H9 (cell line): ENCODE results near the gene DUOX1. TPM values are rescaled to one million over a fixed set of nuclear protein-coding genes. Genes with fewer than 3 reads are reported as not detected.

Source experiments
- DNase-seq: peaks from one replicate; pipeline ENCODE4 v3.0.0-alpha.2; 2017
- H2AFZ ChIP-seq: one replicate; pipeline ENCODE4 v1.6.1; 2013; ENCODE audit warnings: mild to moderate bottlenecking, low read length, control low read depth, moderate library complexity
- H2AK5ac ChIP-seq: 2 replicates; pipeline ENCODE4 v1.6.1; 2013; ENCODE audit warnings: low read length, control low read depth, mixed read lengths; ENCODE audit not compliant: insufficient read length
- H2BK120ac ChIP-seq: one replicate; pipeline ENCODE4 v1.6.1; 2013; ENCODE audit warnings: low read depth, mild to moderate bottlenecking, low read length, control low read depth, inconsistent platforms; ENCODE audit not compliant: poor library complexity, severe bottlenecking
- H2BK12ac ChIP-seq: 2 replicates; pipeline ENCODE4 v1.6.1; 2013; ENCODE audit warnings: low read length, control low read depth, mixed read lengths, low read depth; ENCODE audit not compliant: insufficient read length
- H2BK15ac ChIP-seq: 2 replicates; pipeline ENCODE4 v1.6.1; 2013; ENCODE audit warnings: low read depth, low read length, control low read depth
- H2BK20ac ChIP-seq: one replicate; pipeline ENCODE4 v1.6.1; 2013; ENCODE audit warnings: low read depth, mild to moderate bottlenecking, low read length, control low read depth, inconsistent platforms; ENCODE audit not compliant: poor library complexity, severe bottlenecking
- H2BK5ac ChIP-seq: 2 replicates; pipeline ENCODE4 v1.6.1; 2013; ENCODE audit warnings: low read length, control low read depth, mixed read lengths; ENCODE audit not compliant: insufficient read length
- H3K14ac ChIP-seq: 2 replicates; pipeline ENCODE4 v1.6.1; 2013; ENCODE audit warnings: low read length, control low read depth; ENCODE audit not compliant: insufficient read depth
- H3K18ac ChIP-seq: 2 replicates; pipeline ENCODE4 v1.6.1; 2013; ENCODE audit warnings: low read depth, mild to moderate bottlenecking, mixed read lengths, low read length, control low read depth; ENCODE audit not compliant: insufficient read length
- H3K23ac ChIP-seq: 2 replicates; pipeline ENCODE4 v1.6.1; 2013; ENCODE audit warnings: low read length, control low read depth, mixed read lengths, low read depth; ENCODE audit not compliant: insufficient read length
- H3K23me2 ChIP-seq: 2 replicates; pipeline ENCODE4 v1.6.1; 2013; ENCODE audit warnings: low read depth, mild to moderate bottlenecking, mixed read lengths, low read length, control low read depth; ENCODE audit not compliant: insufficient read length, poor library complexity, severe bottlenecking
- H3K27ac ChIP-seq: 2 replicates; pipeline ENCODE4 v1.5.1; 2013; ENCODE audit warnings: low read length, control low read depth, mixed read lengths, low read depth; ENCODE audit not compliant: insufficient read length
- H3K27me3 ChIP-seq: 2 replicates; pipeline ENCODE4 v1.6.1; 2013; ENCODE audit warnings: low read length, control low read depth, inconsistent platforms; ENCODE audit not compliant: insufficient read depth
- H3K4ac ChIP-seq: 2 replicates; pipeline ENCODE4 v1.6.1; 2013; ENCODE audit warnings: low read depth, mild to moderate bottlenecking, control low read depth, inconsistent platforms, low read length, moderate library complexity
- H3K4me1 ChIP-seq: 2 replicates; pipeline ENCODE4 v1.6.1; 2013; ENCODE audit warnings: low read length, control low read depth, inconsistent platforms; ENCODE audit not compliant: insufficient read depth
- H3K4me2 ChIP-seq: 2 replicates; pipeline ENCODE4 v1.6.1; 2013; ENCODE audit warnings: low read length, control low read depth, mixed read lengths; ENCODE audit not compliant: insufficient read length, insufficient read depth
- H3K56ac ChIP-seq: 2 replicates; pipeline ENCODE4 v1.6.1; 2013; ENCODE audit warnings: low read depth, mild to moderate bottlenecking, mixed read lengths, low read length, control low read depth; ENCODE audit not compliant: insufficient read length
- H3K79me1 ChIP-seq: 2 replicates; pipeline ENCODE4 v1.6.1; 2013; ENCODE audit warnings: low read depth, mild to moderate bottlenecking, moderate library complexity, low read length, control low read depth, inconsistent platforms; ENCODE audit not compliant: insufficient read depth, poor library complexity, severe bottlenecking
- H3K79me2 ChIP-seq: 2 replicates; pipeline ENCODE4 v1.6.1; 2013; ENCODE audit warnings: low read length, control low read depth, inconsistent platforms; ENCODE audit not compliant: insufficient read depth
- H3K9ac ChIP-seq: 2 replicates; pipeline ENCODE4 v1.6.1; 2013; ENCODE audit warnings: low read length, control low read depth, mixed read lengths; ENCODE audit not compliant: insufficient read length; ENCODE audit errors: extremely low read depth
- H3K9me3 ChIP-seq: one replicate; pipeline ENCODE4 v1.6.1; 2013; ENCODE audit warnings: low read depth, low read length, inconsistent platforms; ENCODE audit not compliant: control insufficient read depth
- H3T11ph ChIP-seq: one replicate; pipeline ENCODE4 v1.6.1; 2013; ENCODE audit warnings: mild to moderate bottlenecking, low read length, control low read depth, inconsistent platforms
- H4K20me1 ChIP-seq: one replicate; pipeline ENCODE4 v1.6.1; 2013; ENCODE audit not compliant: control insufficient read depth, insufficient read length, insufficient read depth
- H4K5ac ChIP-seq: 2 replicates; pipeline ENCODE4 v1.6.1; 2013; ENCODE audit warnings: low read depth, mild to moderate bottlenecking, mixed read lengths, low read length, control low read depth; ENCODE audit not compliant: insufficient read length
- H4K8ac ChIP-seq: replicated peaks from 2 replicates; pipeline ENCODE4 v1.6.1; 2013; ENCODE audit warnings: low read length, control low read depth, mixed read lengths, low read depth; ENCODE audit not compliant: insufficient read length
- H4K91ac ChIP-seq: 2 replicates; pipeline ENCODE4 v1.6.1; 2013; ENCODE audit warnings: low read depth, mild to moderate bottlenecking, moderate library complexity, mixed read lengths, low read length, control low read depth; ENCODE audit not compliant: insufficient read length
- H3K27ac Mint-ChIP-seq, 3 experiments: 2 replicates in 2 of 3; 3 replicates in 1 of 3; pipeline ENCODE4 v1.8.0; 2020 to 2021; ENCODE audit warnings: mixed read lengths in 3 of 3, mild to moderate bottlenecking in 1 of 3, moderate library complexity in 1 of 3
- H3K27me3 Mint-ChIP-seq: 2 replicates; pipeline ENCODE4 v1.8.0; 2021; ENCODE audit warnings: low read depth, mild to moderate bottlenecking, moderate library complexity, mixed read lengths
- H3K36me3 Mint-ChIP-seq, 3 experiments: 2 replicates in 2 of 3; 3 replicates in 1 of 3; pipeline ENCODE4 v1.8.0; 2020 to 2021; ENCODE audit warnings: low read depth in 3 of 3, mixed read lengths in 3 of 3; ENCODE audit not compliant: insufficient read depth in 1 of 3
- H3K4me1 Mint-ChIP-seq, 2 experiments: 2 replicates each; pipeline ENCODE4 v1.8.0; 2020; ENCODE audit warnings: mixed read lengths in 2 of 2
- H3K4me3 Mint-ChIP-seq, 2 experiments: 2 replicates in 1 of 2; 3 replicates in 1 of 2; pipeline ENCODE4 v1.8.0; 2020 to 2021; ENCODE audit warnings: mild to moderate bottlenecking in 2 of 2, mixed read lengths in 2 of 2, moderate library complexity in 1 of 2
- H3K9me3 Mint-ChIP-seq, 2 experiments: 2 replicates in 1 of 2; 3 replicates in 1 of 2; pipeline ENCODE4 v1.8.0; 2020; ENCODE audit warnings: mild to moderate bottlenecking in 2 of 2, mixed read lengths in 2 of 2, moderate library complexity in 1 of 2
- CTCF ChIP-seq: fragments of 200-600 bp; sonication (generic); conservative IDR thresholded peaks from 3 replicates; pipeline ENCODE4 v1.8.0; 2021; ENCODE audit warnings: antibody characterized with exemption, mild to moderate bottlenecking
- total RNA-seq: library from RNA; stranded (reverse); gene quantifications from 2 replicates; pipeline ENCODE4 v1.2.1, GENCODE V29; 2021

The DUOX1 gene
- total RNA-seq, 1 experiment from 2014 or later = 2.6 TPM

GRCh38 chr15:45083223-45083622, 46.6 kb upstream of the DUOX1 start:
- Histone ChIP-seq H3K4ac (no peak overlapping the region), H2BK5ac (no peak overlapping the region), H3K4me2 (no peak overlapping the region), H3K27ac (no peak overlapping the region), H2BK120ac (no peak overlapping the region), H3K14ac (no peak overlapping the region), H3K4me1 (no peaks in the 10 kb centered on the region), H2BK20ac (no peak overlapping the region), H3K9ac (no peak overlapping the region), H2AK5ac (no peak overlapping the region), H3K9me3 (no peaks in the 10 kb centered on the region), H4K20me1 (no peaks in the 10 kb centered on the region), H4K8ac (no peak overlapping the region), H3K18ac (no peak overlapping the region), H3K27me3 (no peaks in the 10 kb centered on the region), H3K79me1 (no peaks in the 10 kb centered on the region), H3K79me2 (no peaks in the 10 kb centered on the region), H2BK12ac (no peak overlapping the region), H3K56ac (no peak overlapping the region), H2BK15ac (no peak overlapping the region), H4K91ac (no peak overlapping the region), H2AFZ (no peak overlapping the region), H3K23ac (no peak overlapping the region), H3T11ph (no peak overlapping the region), H3K23me2 (no peaks in the 10 kb centered on the region), H4K5ac (no peak overlapping the region)
- TF ChIP-seq CTCF = no peak
- no peak overlapping the region for H3K4me3 Mint-ChIP-seq
- H3K27ac Mint-ChIP-seq = no peak overlapping the region
- H3K9me3 Mint-ChIP-seq = no peaks in the 10 kb centered on the region
- peaks cover 9% of the 10 kb centered on the region for H3K27me3 Mint-ChIP-seq
- H3K36me3 Mint-ChIP-seq = no peaks in the 10 kb centered on the region
- H3K4me1 Mint-ChIP-seq = peaks cover 2 to 3% of the 10 kb centered on the region in 2 experiments; a peak in 1 of 4 replicates
- DNase-seq = no peak
